Tibial artery (tissue), 4 donors: Measurements from ENCODE around the gene COL10A1.
"Not testable (repeated sequence)": the region's sequence is repeated elsewhere in the genome, so short reads cannot be mapped to it uniquely, and the experiment has no call there.

ENCODE experiments used
- DNase-seq, 2 donors: peaks; one replicate each; pipeline ENCODE4 v3.0.0-alpha.2; 2019
- H3K27ac ChIP-seq, 2 donors: fragments of 200-600 bp; sonication (generic) in 1 of 2; 1 replicate in 1 of 2; 2 replicates in 1 of 2; pipeline ENCODE4 v1.5.1; 2018 to 2019; ENCODE audit warnings: mild to moderate bottlenecking in 1 of 2
- H3K27me3 ChIP-seq, 2 donors: fragments of 200-600 bp; sonication (generic) in 1 of 2; one replicate each; pipeline versions ENCODE4 v1.5.1 to v1.6.0; 2016 to 2019
- H3K36me3 ChIP-seq, 3 donors: fragments of 200-600 bp; sonication (generic) in 2 of 3; one replicate each; pipeline ENCODE4 v1.5.1; 2016 to 2019; ENCODE audit warnings: mild to moderate bottlenecking in 2 of 3
- H3K4me1 ChIP-seq, 4 donors: fragments of 200-600 bp; sonication (generic) in 2 of 4; 1 replicate in 3 of 4; 2 replicates in 1 of 4; pipeline ENCODE4 v1.5.1; 2016 to 2019
- H3K4me3 ChIP-seq, 2 donors: fragments of 200-600 bp; sonication (generic) in 1 of 2; 1 replicate in 1 of 2; 2 replicates in 1 of 2; pipeline ENCODE4 v1.5.1; 2018 to 2019; ENCODE audit warnings: mild to moderate bottlenecking in 2 of 2
- H3K9me3 ChIP-seq, 3 donors: fragments of 200-600 bp; sonication (generic) in 1 of 3; one replicate each; pipeline ENCODE4 v1.5.1; 2016 to 2019
- CTCF ChIP-seq, 2 experiments: fragments of 200-600 bp in 1 of 2; fragments of 450-650 bp in 1 of 2; IDR thresholded peaks; one replicate each; pipeline ENCODE4 v1.5.1; 2017 to 2019; ENCODE audit warnings: antibody characterized with exemption in 2 of 2, mild to moderate bottlenecking in 1 of 2, moderate library complexity in 1 of 2
- intact Hi-C: fragments of 100-400 bp; cut with DNase I; formaldehyde crosslinking; loops from one replicate; pipeline ENCODE4 v1.15.0; 2023; ENCODE audit warnings: low total_unique reads

COL10A1 gene

GRCh38 chr6:116096979-116097816 lies 28.7 kb downstream of the COL10A1 start:
- no peak for DNase-seq
- Histone ChIP-seq H3K36me3 (no peaks in the 10 kb centered on the region), H3K27me3 (no peaks in the 10 kb centered on the region), H3K27ac (no peak overlapping the region), H3K4me3 (no peak overlapping the region), H3K9me3 (peaks cover 0 to 12% (median 9%) of the 10 kb centered on the region in 3 donors), H3K4me1 (peaks cover 0 to 32% (median 15%) of the 10 kb centered on the region in 4 donors)
- peak; percentile 20 to 67 for TF ChIP-seq CTCF (IDR thresholded peaks at IDR 0.05)
- intact Hi-C loops, result loop anchor here (5.0 kb wide), 1 partner anchor 35 kb away; the partner anchor contains the start of gene FRK

- DNase-seq, H3K27me3 ChIP-seq, H3K4me3 ChIP-seq, H3K27ac ChIP-seq, H3K36me3 ChIP-seq: not testable (repeated sequence)
- peaks cover 0 to 25% (median 7%) of the 10 kb centered on the region in 4 donors for H3K4me1 ChIP-seq
- intact Hi-C loops, result loop anchor here (5.0 kb wide), 1 partner anchor 34 kb away; the partner anchor contains the start of gene FRK
- H3K9me3 ChIP-seq, result peaks cover 0 to 12% (median 9%) of the 10 kb centered on the region in 3 donors
Observed at GRCh38 chr6:116096048-116096759, 29.7 kb downstream of the COL10A1 start.

GRCh38 chr6:116094041-116094440 lies 31.9 kb downstream of the COL10A1 start:
- TF ChIP-seq CTCF (IDR thresholded peaks at IDR 0.05), result no peak
- DNase-seq, result no peak
- Histone ChIP-seq H3K4me1 (peaks cover 0 to 17% (median 3%) of the 10 kb centered on the region in 4 donors), H3K27me3 (no peaks in the 10 kb centered on the region), H3K27ac (peak overlapping the region; percentile 52 to 61), H3K4me3 (no peak overlapping the region), H3K9me3 (peaks cover 0 to 12% (median 9%) of the 10 kb centered on the region in 3 donors), H3K36me3 (no peaks in the 10 kb centered on the region)
- intact Hi-C loops, result no loop called here

GRCh38 chr6:116090251-116090650 lies 35.7 kb downstream of the COL10A1 start:
- peaks cover 0 to 51% (median 17%) of the 10 kb centered on the region in 4 donors for H3K4me1 ChIP-seq
- DNase-seq, result no peak
- intact Hi-C loops, result no loop called here
- no peak overlapping the region for H3K4me3 ChIP-seq
- H3K36me3 ChIP-seq, result no peaks in the 10 kb centered on the region
- H3K27ac ChIP-seq, result no peak overlapping the region
- TF ChIP-seq CTCF (IDR thresholded peaks at IDR 0.05), result no peak
- H3K27me3 ChIP-seq, result no peaks in the 10 kb centered on the region
- no peaks in the 10 kb centered on the region for H3K9me3 ChIP-seq

- Histone ChIP-seq H3K36me3 (no peaks in the 10 kb centered on the region), H3K27ac (peak overlapping the region in 1 of 2 donors; percentile 84), H3K4me1 (peaks cover 0 to 52% (median 15%) of the 10 kb centered on the region in 4 donors), H3K9me3 (no peaks in the 10 kb centered on the region), H3K4me3 (no peak overlapping the region), H3K27me3 (no peaks in the 10 kb centered on the region)
- DNase-seq, result no peak
- TF ChIP-seq CTCF (IDR thresholded peaks at IDR 0.05), result no peak
- intact Hi-C loops, result no loop called here
Observed at GRCh38 chr6:116088946-116089345, 37.0 kb downstream of the COL10A1 start.
